H9 (cell line): ENCODE data around the gene MRPS10. TPM values are rescaled to one million over a fixed set of nuclear protein-coding genes. Genes with fewer than 3 reads are reported as not detected.

ENCODE experiments used
- DNase-seq: peaks from one replicate; pipeline ENCODE4 v3.0.0-alpha.2; 2017
- H2AFZ ChIP-seq: one replicate; pipeline ENCODE4 v1.6.1; 2013; ENCODE audit warnings: mild to moderate bottlenecking, low read length, control low read depth, moderate library complexity
- H2AK5ac ChIP-seq: 2 replicates; pipeline ENCODE4 v1.6.1; 2013; ENCODE audit warnings: low read length, control low read depth, mixed read lengths; ENCODE audit not compliant: insufficient read length
- H2BK120ac ChIP-seq: one replicate; pipeline ENCODE4 v1.6.1; 2013; ENCODE audit warnings: low read depth, mild to moderate bottlenecking, low read length, control low read depth, inconsistent platforms; ENCODE audit not compliant: poor library complexity, severe bottlenecking
- H2BK12ac ChIP-seq: 2 replicates; pipeline ENCODE4 v1.6.1; 2013; ENCODE audit warnings: low read length, control low read depth, mixed read lengths, low read depth; ENCODE audit not compliant: insufficient read length
- H2BK15ac ChIP-seq: 2 replicates; pipeline ENCODE4 v1.6.1; 2013; ENCODE audit warnings: low read depth, low read length, control low read depth
- H2BK20ac ChIP-seq: one replicate; pipeline ENCODE4 v1.6.1; 2013; ENCODE audit warnings: low read depth, mild to moderate bottlenecking, low read length, control low read depth, inconsistent platforms; ENCODE audit not compliant: poor library complexity, severe bottlenecking
- H2BK5ac ChIP-seq: 2 replicates; pipeline ENCODE4 v1.6.1; 2013; ENCODE audit warnings: low read length, control low read depth, mixed read lengths; ENCODE audit not compliant: insufficient read length
- H3K14ac ChIP-seq: 2 replicates; pipeline ENCODE4 v1.6.1; 2013; ENCODE audit warnings: low read length, control low read depth; ENCODE audit not compliant: insufficient read depth
- H3K18ac ChIP-seq: 2 replicates; pipeline ENCODE4 v1.6.1; 2013; ENCODE audit warnings: low read depth, mild to moderate bottlenecking, mixed read lengths, low read length, control low read depth; ENCODE audit not compliant: insufficient read length
- H3K23ac ChIP-seq: 2 replicates; pipeline ENCODE4 v1.6.1; 2013; ENCODE audit warnings: low read length, control low read depth, mixed read lengths, low read depth; ENCODE audit not compliant: insufficient read length
- H3K23me2 ChIP-seq: 2 replicates; pipeline ENCODE4 v1.6.1; 2013; ENCODE audit warnings: low read depth, mild to moderate bottlenecking, mixed read lengths, low read length, control low read depth; ENCODE audit not compliant: insufficient read length, poor library complexity, severe bottlenecking
- H3K27ac ChIP-seq: 2 replicates; pipeline ENCODE4 v1.5.1; 2013; ENCODE audit warnings: low read length, control low read depth, mixed read lengths, low read depth; ENCODE audit not compliant: insufficient read length
- H3K27me3 ChIP-seq: 2 replicates; pipeline ENCODE4 v1.6.1; 2013; ENCODE audit warnings: low read length, control low read depth, inconsistent platforms; ENCODE audit not compliant: insufficient read depth
- H3K4ac ChIP-seq: 2 replicates; pipeline ENCODE4 v1.6.1; 2013; ENCODE audit warnings: low read depth, mild to moderate bottlenecking, control low read depth, inconsistent platforms, low read length, moderate library complexity
- H3K4me1 ChIP-seq: 2 replicates; pipeline ENCODE4 v1.6.1; 2013; ENCODE audit warnings: low read length, control low read depth, inconsistent platforms; ENCODE audit not compliant: insufficient read depth
- H3K4me2 ChIP-seq: 2 replicates; pipeline ENCODE4 v1.6.1; 2013; ENCODE audit warnings: low read length, control low read depth, mixed read lengths; ENCODE audit not compliant: insufficient read length, insufficient read depth
- H3K56ac ChIP-seq: 2 replicates; pipeline ENCODE4 v1.6.1; 2013; ENCODE audit warnings: low read depth, mild to moderate bottlenecking, mixed read lengths, low read length, control low read depth; ENCODE audit not compliant: insufficient read length
- H3K79me1 ChIP-seq: 2 replicates; pipeline ENCODE4 v1.6.1; 2013; ENCODE audit warnings: low read depth, mild to moderate bottlenecking, moderate library complexity, low read length, control low read depth, inconsistent platforms; ENCODE audit not compliant: insufficient read depth, poor library complexity, severe bottlenecking
- H3K79me2 ChIP-seq: 2 replicates; pipeline ENCODE4 v1.6.1; 2013; ENCODE audit warnings: low read length, control low read depth, inconsistent platforms; ENCODE audit not compliant: insufficient read depth
- H3K9ac ChIP-seq: 2 replicates; pipeline ENCODE4 v1.6.1; 2013; ENCODE audit warnings: low read length, control low read depth, mixed read lengths; ENCODE audit not compliant: insufficient read length; ENCODE audit errors: extremely low read depth
- H3K9me3 ChIP-seq: one replicate; pipeline ENCODE4 v1.6.1; 2013; ENCODE audit warnings: low read depth, low read length, inconsistent platforms; ENCODE audit not compliant: control insufficient read depth
- H3T11ph ChIP-seq: one replicate; pipeline ENCODE4 v1.6.1; 2013; ENCODE audit warnings: mild to moderate bottlenecking, low read length, control low read depth, inconsistent platforms
- H4K20me1 ChIP-seq: one replicate; pipeline ENCODE4 v1.6.1; 2013; ENCODE audit not compliant: control insufficient read depth, insufficient read length, insufficient read depth
- H4K5ac ChIP-seq: 2 replicates; pipeline ENCODE4 v1.6.1; 2013; ENCODE audit warnings: low read depth, mild to moderate bottlenecking, mixed read lengths, low read length, control low read depth; ENCODE audit not compliant: insufficient read length
- H4K8ac ChIP-seq: replicated peaks from 2 replicates; pipeline ENCODE4 v1.6.1; 2013; ENCODE audit warnings: low read length, control low read depth, mixed read lengths, low read depth; ENCODE audit not compliant: insufficient read length
- H4K91ac ChIP-seq: 2 replicates; pipeline ENCODE4 v1.6.1; 2013; ENCODE audit warnings: low read depth, mild to moderate bottlenecking, moderate library complexity, mixed read lengths, low read length, control low read depth; ENCODE audit not compliant: insufficient read length
- H3K27ac Mint-ChIP-seq, 3 experiments: 2 replicates in 2 of 3; 3 replicates in 1 of 3; pipeline ENCODE4 v1.8.0; 2020 to 2021; ENCODE audit warnings: mixed read lengths in 3 of 3, mild to moderate bottlenecking in 1 of 3, moderate library complexity in 1 of 3
- H3K27me3 Mint-ChIP-seq: 2 replicates; pipeline ENCODE4 v1.8.0; 2021; ENCODE audit warnings: low read depth, mild to moderate bottlenecking, moderate library complexity, mixed read lengths
- H3K36me3 Mint-ChIP-seq, 3 experiments: 2 replicates in 2 of 3; 3 replicates in 1 of 3; pipeline ENCODE4 v1.8.0; 2020 to 2021; ENCODE audit warnings: low read depth in 3 of 3, mixed read lengths in 3 of 3; ENCODE audit not compliant: insufficient read depth in 1 of 3
- H3K4me1 Mint-ChIP-seq, 2 experiments: 2 replicates each; pipeline ENCODE4 v1.8.0; 2020; ENCODE audit warnings: mixed read lengths in 2 of 2
- H3K4me3 Mint-ChIP-seq, 2 experiments: 2 replicates in 1 of 2; 3 replicates in 1 of 2; pipeline ENCODE4 v1.8.0; 2020 to 2021; ENCODE audit warnings: mild to moderate bottlenecking in 2 of 2, mixed read lengths in 2 of 2, moderate library complexity in 1 of 2
- H3K9me3 Mint-ChIP-seq, 2 experiments: 2 replicates in 1 of 2; 3 replicates in 1 of 2; pipeline ENCODE4 v1.8.0; 2020; ENCODE audit warnings: mild to moderate bottlenecking in 2 of 2, mixed read lengths in 2 of 2, moderate library complexity in 1 of 2
- CTCF ChIP-seq: fragments of 200-600 bp; sonication (generic); conservative IDR thresholded peaks from 3 replicates; pipeline ENCODE4 v1.8.0; 2021; ENCODE audit warnings: antibody characterized with exemption, mild to moderate bottlenecking
- WGBS: extraction: QIAGEN DNeasy Blood & Tissue Kit; methylation state at CpG from one replicate; pipeline ENCODE4 v1.1.7; 2013; ENCODE audit warnings: missing lambda C conversion rate, low lambda C conversion rate, mixed read lengths; ENCODE audit not compliant: insufficient read length; ENCODE audit errors: extremely low coverage; 5-methylcytosine and 5-hydroxymethylcytosine counted together
- total RNA-seq: library from RNA; stranded (reverse); gene quantifications from 2 replicates; pipeline ENCODE4 v1.2.1, GENCODE V29; 2021

Gene MRPS10
- total RNA-seq, 1 experiment from 2014 or later, result 33.9 TPM

GRCh38 chr6:42168650-42169049 is 49.0 kb downstream of the MRPS10 start:
- H3K79me1 ChIP-seq, result no peaks in the 10 kb centered on the region
- H3K27ac ChIP-seq, result no peak overlapping the region
- no peaks in the 10 kb centered on the region for H3K9me3 ChIP-seq
- no peak overlapping the region for H2AFZ ChIP-seq
- no peaks in the 10 kb centered on the region for H4K20me1 ChIP-seq
- H2BK20ac ChIP-seq, result no peak overlapping the region
- no peak overlapping the region for H3K18ac ChIP-seq
- no peaks in the 10 kb centered on the region for H3K4me1 ChIP-seq
- H3K23me2 ChIP-seq, result no peaks in the 10 kb centered on the region
- H4K5ac ChIP-seq, result no peak overlapping the region
- no peak overlapping the region for H2BK15ac ChIP-seq
- H3K4me2 ChIP-seq, result no peak overlapping the region
- no peaks in the 10 kb centered on the region; a peak in 1 of 7 replicates for H3K36me3 Mint-ChIP-seq
- no peak for DNase-seq
- no peak overlapping the region for H3T11ph ChIP-seq
- TF ChIP-seq CTCF, result no peak
- no peak overlapping the region for H2BK120ac ChIP-seq
- no peak overlapping the region for H2BK12ac ChIP-seq
- H3K9me3 Mint-ChIP-seq, result no peaks in the 10 kb centered on the region; a peak in 1 of 5 replicates
- H4K8ac ChIP-seq, result no peak overlapping the region
- H3K27me3 ChIP-seq, result no peaks in the 10 kb centered on the region
- H3K4ac ChIP-seq, result no peak overlapping the region
- no peak overlapping the region for H3K9ac ChIP-seq
- no peak overlapping the region for H3K14ac ChIP-seq
- no CpG with 5 or more reads among the region's 6 CpGs for WGBS
- no peaks in the 10 kb centered on the region for H3K79me2 ChIP-seq
- no peak overlapping the region for H3K4me3 Mint-ChIP-seq
- peak overlapping the region in 2 of 3 experiments; percentile 9 to 52; a peak in 2 of 7 replicates for H3K27ac Mint-ChIP-seq
- H2BK5ac ChIP-seq, result no peak overlapping the region
- H3K4me1 Mint-ChIP-seq, result peaks cover 36 to 48% of the 10 kb centered on the region in 2 experiments
- H3K27me3 Mint-ChIP-seq, result peaks cover 6% of the 10 kb centered on the region
- no peak overlapping the region for H2AK5ac ChIP-seq
- H3K23ac ChIP-seq, result no peak overlapping the region
- H4K91ac ChIP-seq, result no peak overlapping the region
- no peak overlapping the region for H3K56ac ChIP-seq
